GM20431 (cell line): ENCODE data around the gene FAM83D.

Experiments used
- in situ Hi-C: fragments of 300-500 bp; cut with MseI, MboI; formaldehyde crosslinking; loops from one replicate; pipeline ENCODE4 v1.15.0; 2020; ENCODE audit warnings: low sequenced_read_pairs; ENCODE audit not compliant: unreplicated experiment

The FAM83D gene, protein sequence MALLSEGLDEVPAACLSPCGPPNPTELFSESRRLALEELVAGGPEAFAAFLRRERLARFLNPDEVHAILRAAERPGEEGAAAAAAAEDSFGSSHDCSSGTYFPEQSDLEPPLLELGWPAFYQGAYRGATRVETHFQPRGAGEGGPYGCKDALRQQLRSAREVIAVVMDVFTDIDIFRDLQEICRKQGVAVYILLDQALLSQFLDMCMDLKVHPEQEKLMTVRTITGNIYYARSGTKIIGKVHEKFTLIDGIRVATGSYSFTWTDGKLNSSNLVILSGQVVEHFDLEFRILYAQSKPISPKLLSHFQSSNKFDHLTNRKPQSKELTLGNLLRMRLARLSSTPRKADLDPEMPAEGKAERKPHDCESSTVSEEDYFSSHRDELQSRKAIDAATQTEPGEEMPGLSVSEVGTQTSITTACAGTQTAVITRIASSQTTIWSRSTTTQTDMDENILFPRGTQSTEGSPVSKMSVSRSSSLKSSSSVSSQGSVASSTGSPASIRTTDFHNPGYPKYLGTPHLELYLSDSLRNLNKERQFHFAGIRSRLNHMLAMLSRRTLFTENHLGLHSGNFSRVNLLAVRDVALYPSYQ

DNA sequence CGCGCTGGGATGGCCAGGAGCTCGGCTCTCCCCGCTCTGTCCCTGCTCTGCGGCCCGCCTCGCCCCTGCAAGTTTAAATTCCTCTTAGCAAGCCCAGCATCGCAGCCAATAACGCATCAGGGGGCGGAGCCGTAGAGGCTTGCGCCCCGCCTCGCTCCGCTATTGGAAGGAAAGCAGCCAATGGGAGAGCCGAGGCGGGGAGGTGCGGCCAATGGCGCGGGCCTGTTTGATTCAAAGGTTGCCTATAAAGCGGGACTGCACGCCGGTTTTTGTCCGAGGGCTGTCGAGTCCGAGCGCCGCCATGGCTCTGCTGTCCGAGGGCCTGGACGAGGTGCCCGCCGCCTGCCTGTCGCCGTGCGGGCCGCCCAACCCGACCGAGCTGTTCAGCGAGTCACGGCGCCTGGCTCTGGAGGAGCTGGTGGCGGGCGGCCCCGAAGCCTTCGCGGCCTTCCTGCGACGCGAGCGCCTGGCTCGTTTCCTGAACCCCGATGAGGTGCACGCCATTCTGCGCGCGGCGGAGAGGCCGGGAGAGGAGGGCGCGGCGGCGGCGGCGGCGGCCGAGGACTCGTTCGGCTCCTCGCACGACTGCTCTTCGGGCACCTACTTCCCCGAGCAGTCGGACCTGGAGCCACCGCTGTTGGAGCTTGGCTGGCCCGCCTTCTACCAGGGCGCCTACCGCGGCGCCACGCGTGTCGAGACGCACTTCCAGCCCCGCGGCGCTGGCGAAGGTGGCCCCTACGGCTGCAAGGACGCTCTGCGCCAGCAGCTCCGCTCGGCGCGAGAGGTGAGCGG is at the start of gene FAM83D:
FAM83D (plus strand) TSS at position 276 of the 792 bp plus-strand sequence; CDS start at position 302, 26 bp downstream.
- in situ Hi-C loops: no loop called here

DNA sequence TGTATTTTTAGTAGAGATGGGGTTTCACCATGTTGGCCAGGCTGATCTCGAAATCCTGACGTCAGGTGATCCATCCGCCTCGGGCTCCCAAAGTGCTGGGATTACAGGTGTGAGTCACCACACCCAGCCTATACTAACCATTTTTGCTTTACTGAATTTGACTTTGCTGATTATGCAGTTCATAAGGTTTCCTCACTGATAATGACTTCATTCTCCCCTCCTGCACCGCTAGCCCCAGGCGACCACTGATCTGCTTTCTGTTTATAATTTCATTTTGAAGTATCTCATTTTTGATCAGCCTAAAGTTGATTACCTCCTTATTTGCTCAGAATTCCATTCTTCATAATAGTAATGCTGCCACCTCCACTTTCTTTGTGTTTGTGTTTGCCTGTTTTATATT is 48.7 kb upstream of the FAM83D start:
- in situ Hi-C loops: no loop called here

DNA sequence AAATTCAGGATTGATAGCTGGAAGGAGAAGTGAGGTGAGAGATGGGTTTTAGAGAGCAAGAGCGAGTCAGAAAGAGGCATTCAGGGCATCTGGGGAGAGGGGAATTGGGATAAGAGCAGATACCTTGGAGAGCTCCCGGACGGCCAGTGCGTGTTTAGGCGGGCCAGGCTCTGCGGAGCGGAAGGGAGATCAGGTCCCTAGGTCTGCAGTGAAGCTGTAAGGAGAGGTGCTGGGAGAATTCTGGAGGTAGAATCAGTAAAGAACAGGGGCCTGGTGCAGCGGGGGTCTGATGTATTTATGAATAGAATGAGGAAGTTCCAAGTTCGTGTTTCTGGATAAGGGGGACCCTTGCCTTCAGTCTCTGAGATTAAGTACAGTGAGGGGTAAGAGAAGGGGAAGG is 47.4 kb upstream of the FAM83D start:
- in situ Hi-C loops: no loop called here

DNA sequence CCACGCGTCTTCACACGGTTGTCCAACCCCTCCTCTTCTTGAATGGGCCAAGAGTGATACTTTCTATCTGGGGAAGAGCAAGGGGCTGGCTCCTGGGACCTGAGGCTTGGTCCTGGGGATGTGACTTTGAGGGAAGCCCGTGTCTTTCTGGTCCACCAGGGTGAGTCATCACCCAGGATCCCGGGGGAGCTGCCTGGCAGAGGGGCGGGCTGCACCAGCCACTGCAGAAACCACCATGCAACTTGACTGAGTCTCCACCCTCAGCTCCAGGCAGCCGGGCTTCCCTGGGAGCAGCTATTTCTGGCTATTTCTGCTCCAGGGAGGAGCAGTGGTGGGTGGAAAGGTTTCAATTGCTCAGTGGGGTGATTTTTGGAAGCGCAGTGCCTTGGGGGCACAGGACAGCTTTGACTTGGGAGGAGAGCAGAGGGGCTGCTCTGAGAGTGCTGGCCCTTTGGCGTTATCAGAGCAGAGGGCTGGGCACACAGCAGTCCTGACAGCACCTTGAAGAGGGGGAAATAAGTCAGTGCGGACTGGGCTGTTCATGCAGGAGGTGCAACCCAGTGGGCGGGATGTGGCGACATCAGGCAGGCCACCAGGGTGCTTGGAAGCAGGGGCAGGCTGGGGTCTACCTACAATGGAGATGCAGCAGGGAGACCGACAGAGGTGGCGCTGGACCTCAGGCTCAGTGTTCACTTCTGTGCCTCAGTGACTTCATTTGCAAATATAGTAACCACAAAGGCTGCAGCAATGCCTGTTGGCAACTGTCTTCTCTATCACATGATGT is 45.1 kb upstream of the FAM83D start:
- in situ Hi-C loops: no loop called here

DNA sequence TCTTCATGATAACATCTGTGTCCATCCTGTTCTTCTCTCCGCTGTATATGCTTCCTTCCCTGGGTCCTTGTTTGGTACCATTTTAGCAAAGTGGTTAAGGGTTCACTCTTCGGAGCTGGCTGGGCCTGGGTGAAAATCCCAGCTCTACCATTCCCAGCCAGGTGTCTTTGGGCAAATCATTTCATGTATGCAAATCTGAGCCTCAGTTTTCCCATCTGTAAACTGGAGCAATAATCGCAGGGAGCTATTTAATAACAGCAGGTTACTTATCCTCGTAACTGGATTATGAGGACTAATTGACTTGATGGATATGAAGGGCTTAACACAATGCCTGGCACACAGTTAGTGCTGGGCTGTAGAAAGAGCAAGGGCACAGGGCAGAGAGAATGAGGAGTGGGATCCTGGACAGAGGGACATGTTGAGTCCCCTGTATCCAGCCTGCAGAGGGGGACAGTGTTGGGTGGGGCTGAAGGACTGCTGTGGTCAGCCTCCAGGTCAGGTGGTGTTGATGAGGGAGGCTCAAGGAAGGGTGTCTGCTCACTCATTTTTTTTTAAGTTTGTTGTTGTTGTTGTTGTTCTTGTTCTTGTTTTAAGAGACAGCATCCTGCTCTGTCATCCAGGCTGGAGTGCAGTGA is 44.3 kb upstream of the FAM83D start:
- in situ Hi-C loops: no loop called here

DNA sequence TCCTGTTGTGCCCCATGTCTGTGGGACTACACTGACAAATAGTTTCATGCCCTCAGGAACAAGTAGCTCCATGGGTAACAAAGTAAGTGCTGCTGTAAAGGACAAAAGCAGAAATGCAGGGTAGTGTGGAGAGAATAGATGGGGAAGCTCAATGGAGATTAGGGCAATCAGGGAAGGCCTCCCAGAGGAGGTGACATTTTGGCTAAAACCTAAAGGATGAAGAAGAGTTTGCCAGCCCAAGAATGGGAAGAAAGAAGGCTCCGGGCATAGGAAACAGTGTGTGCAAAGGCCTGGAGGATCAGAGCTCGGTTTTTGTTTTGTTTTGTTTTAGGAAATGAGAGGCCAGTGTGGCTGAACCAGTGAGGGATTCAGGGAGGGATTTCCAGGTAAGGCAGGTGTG is 43.6 kb upstream of the FAM83D start:
- in situ Hi-C loops: no loop called here

DNA sequence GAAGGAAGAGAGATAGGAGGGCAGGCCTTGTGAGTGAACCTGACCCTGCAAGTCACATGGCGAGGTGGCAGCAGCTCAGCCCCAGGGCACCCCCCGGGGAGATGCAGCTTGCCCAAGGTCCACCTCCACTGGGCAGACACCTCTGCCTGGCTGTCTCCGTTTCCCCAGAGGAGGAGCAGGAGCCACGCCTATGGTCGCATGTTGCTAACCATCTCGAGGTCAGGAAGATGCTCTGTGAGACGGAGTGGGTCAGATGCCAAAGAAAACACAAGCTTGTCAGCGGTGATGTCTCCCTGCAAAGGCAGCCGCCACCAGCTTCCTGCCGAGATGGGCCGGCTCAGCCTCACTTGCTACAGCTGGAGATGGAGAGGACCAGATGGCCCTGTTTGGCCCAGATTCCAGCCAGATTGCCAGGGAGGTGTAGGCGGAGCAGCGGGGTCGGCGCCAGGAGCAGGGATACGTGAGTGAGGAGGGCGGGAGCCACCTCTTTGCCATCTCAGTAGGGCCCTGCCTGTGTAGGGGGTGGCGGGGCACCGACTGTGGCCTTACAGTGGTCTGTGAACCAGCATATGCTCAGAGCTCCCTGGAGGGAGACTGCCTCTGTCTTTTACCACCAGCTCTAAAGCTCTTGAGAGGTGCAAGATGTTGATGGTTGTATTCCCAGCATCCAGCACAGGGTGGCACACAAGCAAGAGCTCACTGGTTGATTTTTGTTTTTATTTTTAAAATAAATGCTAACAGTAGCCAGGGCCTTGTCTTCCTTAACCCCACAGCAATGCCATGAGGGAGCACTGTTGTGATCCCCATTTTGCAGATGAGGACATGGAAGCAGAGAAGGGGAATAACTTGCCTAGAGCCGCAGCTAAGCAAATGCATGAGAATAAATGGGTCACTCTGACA is 42.9 kb upstream of the FAM83D start:
- in situ Hi-C loops: no loop called here

DNA sequence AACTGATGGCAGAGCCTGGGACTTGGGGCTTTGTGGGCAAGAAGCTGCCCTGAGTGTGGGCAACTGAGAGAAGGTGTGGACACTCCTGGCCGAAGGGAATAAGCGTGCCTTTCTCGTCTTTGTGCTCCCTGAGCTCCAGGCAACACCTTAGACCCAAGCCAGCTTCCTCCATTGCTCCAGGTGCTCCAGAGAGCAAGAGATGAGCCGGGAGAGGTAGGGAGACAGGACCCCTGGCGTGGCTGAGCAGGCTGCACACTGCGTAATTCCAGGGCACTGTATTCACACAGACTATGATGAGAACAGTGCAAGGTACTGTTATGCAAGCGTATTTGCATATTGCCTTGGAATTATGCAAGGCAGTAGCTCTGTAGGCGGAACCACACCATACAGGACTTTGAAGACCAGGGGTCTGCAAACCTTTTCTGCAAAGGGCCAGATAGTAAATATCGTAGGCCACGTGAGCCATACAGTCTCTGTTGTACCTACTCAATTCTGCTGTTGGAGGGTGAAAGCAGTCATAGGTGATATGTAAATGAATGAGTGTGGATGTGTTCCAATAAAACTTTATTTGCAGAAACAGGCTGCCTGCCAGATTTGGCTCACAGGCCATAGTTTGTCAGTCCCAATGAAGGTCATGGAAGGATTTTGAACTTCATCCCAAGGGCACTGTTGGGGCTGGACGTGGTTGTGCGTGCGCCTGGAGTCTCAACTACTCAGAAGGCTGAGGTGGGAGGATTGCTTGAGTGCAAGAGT is 42.1 kb upstream of the FAM83D start:
- in situ Hi-C loops: no loop called here

DNA sequence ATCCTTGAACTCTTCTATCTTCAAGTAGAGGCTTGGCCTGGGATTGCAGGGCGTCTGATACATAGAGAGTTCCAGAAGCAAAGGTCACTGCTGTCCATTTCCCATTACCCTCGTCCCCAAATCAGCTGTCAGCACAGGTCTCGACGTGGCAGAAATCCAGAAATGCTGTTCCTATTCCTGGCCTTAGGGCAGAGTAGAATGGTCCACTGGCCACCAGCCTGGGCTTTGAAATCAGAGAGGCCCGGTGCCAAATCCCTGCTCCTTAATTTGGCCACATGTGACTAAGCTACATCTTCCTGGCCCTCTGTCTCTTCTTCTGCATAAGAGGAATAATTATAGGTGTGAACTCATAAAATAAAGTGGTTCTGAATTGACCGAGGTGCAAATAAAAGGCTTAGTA is 40.9 kb upstream of the FAM83D start:
- in situ Hi-C loops: no loop called here

DNA sequence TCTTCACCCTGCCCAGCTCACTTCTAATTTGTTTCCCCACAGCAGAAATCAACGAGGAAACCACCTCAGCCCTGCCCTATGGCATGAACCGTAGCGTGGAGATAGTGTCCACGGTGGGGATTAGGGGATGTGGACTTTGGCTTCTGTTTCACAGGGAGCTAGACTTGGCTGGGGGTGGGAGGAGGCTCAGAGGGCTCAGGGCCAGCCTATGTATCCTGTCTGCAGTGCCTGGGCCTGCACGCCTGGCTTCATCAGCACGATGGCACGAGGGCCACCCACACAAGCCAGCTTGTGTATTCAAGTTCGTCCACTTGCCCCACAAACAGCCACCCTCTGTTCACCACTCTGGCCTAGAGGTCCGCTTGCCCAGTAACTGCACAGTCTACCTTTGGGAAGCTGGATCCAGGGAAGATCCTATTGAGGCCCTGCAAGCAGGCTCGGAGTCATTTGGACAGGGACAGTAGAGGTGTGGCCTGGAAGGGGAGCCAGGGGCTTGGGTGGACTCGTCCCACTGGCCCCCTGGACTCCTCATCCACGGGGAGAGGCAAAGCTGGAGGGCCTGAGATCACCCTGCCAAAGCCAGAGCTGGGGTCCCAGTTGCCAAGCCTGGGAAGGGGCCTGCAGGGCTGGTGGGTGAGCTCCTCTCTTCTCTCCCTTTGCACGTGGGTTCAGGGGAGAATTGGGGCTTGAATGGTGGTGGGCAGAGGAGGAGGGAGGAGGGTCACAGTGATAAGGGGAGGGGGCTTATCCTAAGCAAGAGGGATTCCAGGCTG is 38.0 kb upstream of the FAM83D start:
- in situ Hi-C loops: no loop called here

DNA sequence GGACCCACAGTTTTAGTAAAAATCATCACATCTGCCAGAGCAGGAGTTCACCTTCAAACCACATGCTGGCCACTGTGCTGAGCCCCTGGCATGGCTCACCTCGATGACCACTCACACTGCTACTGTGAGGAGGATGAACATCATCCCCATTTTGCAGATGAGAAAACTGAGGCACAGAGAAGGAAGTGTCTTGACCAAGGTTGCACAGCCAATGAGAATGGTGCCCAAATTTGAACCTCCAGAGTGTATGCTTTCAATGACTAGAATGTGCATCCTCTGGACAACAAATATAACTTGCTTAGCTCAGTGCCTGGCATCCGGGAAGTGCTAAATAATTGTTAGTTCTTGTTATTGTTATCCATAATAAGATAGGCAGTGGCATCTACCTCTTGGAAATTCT is 37.2 kb upstream of the FAM83D start:
- in situ Hi-C loops: no loop called here

DNA sequence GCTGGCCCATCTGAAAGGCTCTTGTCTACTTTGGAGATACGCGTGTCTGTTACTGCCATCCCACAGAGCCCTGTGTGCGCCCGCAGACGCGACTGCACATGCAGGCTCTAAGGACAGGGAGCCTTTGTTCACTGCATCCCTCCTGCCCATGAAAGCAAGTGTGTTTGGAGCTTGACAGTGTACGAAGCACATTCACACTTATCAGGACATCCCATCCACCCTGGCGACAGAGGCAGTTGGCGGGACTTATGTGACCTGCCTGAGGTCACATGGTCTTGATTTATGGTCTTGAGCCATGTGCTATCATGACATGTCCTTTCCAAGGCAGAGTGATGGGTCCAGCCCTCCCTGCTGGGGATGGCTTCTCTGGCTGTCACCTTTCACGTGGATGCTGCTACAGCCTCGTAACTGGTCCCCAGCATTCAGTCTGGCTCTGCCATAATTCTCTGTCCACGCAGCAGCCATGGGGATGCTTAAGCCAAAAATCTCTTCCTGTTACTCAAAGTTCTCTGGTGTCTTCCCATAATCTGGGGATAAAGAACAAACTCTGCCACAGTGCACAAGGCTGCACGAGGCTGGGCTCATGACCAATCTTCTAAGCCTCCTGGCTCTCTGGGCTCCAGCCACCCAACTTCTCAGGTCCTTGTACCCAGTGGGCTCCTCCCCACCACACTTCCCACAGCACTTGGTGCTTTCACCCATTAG is 36.3 kb upstream of the FAM83D start:
- in situ Hi-C loops: no loop called here

DNA sequence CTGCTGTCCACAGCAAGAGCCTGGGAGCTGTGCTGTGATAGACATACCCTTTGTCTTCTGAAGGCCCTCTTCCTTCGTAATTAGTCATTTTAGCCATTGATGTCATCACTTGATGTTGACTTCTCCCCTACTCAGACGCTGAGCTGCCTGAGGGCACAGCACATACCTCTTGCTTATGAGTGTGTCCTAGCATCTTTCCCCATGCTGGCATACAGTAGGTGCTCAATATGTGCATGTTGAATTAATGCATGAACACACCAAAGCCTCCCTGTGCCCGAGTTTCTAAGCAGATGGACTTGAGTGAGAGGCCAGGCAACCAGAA is 35.8 kb upstream of the FAM83D start:
- in situ Hi-C loops: no loop called here

DNA sequence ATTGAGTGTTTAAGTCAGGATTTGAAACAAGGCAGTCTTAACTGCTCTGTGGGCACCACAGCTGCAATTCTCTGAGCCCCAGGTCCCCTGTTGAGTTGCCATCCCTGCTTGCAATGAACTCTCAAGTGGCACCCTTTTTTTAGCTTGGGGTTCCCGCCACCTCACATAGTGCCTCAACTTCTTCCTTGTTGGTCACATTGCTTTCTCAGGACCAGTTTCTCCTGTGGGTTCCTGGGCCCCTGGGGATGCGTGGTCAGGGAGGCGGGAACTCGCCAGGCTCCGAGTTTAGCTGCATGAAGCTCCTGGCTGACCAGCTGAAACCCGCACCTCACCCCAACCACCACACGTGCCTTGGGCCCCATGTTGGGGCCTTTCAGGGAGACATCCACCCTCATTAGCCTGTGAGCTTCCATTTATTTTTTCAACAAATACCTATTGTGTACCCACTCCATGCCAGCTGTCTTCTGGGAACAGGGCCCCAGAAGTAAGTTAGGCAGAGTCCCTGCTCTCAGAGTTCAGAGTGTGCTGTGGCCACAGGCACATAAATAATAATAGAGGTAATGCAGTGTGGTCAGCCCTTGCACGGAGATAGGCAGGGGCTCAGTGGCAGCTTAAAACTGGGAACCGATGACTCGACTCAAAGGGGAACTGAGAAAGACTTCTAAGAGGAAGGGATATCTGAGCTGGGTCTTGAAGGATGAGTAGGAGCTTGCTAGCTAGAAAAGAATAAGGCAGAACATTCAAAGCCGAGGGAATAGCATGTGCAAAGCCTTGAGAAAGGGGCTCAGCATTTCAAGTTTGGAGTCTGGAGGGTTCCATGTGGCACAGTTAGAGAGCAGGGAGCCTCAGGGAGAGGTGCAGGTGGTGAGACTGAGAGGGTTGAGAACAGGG is 33.9 kb upstream of the FAM83D start:
- in situ Hi-C loops: no loop called here

DNA sequence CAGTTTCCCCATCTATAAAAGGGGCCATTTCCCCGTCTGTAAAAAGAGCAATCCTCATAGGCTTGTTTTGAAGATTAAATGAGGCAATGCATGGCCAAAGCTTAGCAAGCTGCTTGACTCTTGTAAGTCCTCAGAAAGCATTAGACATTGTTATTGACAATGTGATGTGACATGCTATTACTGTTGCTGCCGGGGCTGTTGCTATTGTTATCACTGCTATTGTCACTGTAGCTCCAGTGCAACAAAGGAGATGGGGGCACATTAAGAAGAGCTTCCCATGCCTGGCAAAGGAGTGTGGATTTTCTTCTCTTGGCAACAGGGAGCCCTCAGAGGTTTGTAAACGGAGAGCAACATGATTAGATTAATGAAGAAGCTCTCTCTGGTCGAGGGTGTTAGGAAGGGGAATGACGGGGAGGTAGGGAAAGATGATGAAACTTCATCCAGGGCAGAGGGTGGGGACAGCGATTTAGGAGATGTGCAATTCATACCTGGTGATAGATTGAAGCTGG is 33.1 kb upstream of the FAM83D start:
- in situ Hi-C loops: no loop called here

DNA sequence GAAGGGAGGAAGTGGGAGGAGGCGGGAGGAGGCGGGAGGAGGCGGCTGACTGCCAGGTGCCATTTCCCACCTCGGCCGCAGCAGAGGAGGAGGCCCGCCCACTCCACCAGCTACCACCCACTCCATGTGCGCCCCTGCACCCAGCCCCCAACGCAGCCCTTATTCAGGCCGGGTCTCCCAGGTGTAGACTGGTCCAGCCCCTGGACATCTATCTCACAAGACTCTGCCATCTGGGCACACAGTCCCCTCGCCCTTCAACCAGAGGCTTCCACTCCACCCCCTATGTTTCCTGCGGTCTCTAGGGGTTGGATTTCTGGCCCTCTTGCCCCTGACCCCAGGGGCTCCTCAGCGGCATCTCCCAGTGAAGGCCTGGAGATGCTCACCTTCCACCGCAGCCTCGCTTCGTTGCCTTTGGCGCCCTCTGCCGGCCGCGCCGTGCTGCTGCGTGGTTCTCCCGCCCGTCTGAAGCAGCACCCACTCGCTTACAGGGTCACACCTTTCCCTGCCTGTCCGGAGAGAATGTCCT is 32.6 kb upstream of the FAM83D start:
- in situ Hi-C loops: no loop called here
